ENCODE measurements around the gene FOXP1.

FOXP1 gene

DNA sequence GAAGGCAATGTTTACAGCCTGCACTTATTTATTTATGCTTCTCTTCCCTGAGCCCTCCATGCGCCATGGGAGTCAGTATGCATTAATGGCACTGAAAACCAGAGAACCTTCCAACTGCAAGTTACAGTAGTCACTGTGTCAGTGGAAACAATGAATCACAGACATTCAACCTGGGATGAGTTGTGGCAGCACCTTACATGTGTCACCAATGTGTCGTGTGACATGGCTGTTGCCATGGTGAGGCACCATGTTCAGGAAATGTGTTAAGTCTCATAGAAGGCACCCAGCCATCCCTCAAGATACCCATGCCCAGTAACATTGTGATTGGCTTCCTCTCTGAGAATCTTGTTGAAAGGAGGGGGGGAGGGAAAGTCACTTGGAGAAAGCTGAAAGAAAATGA is 105.0 kb downstream of the FOXP1 start:
- no peak for DNase-seq

DNA sequence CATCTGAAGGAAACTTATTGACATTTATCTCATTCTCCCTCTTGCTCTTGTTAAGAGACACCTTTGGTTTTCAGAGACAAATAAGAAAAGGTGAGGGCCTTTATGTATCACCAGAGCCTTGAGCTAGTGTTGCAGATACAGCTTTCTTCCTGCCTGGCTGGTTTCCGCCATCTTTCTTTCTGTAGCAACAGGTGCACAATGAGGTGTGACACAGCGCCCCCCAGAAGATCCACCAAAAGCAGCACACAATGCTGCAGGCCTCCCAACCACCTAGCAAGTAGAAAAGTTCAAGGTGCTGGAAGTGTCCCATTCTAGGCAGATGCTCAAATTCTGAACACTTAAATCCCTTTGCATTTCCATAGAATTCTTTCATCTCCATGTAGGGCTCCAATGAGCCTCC is 106.6 kb downstream of the FOXP1 start:
- DNase-seq = no peak

DNA sequence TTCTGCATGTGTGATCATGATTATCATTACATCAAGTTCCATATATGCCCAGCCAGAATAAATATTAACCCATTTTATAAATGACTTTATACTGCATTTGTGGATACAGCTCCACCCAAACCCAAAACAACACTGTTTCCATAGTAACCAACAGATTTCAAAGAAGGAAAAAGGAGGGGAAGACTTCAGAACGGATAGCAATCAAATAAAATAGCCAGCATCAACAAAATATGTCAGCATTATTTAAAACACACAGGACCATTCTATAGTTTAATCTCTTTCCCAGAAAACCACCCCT is 114.4 kb downstream of the FOXP1 start:
- DNase-seq = no peak

DNA sequence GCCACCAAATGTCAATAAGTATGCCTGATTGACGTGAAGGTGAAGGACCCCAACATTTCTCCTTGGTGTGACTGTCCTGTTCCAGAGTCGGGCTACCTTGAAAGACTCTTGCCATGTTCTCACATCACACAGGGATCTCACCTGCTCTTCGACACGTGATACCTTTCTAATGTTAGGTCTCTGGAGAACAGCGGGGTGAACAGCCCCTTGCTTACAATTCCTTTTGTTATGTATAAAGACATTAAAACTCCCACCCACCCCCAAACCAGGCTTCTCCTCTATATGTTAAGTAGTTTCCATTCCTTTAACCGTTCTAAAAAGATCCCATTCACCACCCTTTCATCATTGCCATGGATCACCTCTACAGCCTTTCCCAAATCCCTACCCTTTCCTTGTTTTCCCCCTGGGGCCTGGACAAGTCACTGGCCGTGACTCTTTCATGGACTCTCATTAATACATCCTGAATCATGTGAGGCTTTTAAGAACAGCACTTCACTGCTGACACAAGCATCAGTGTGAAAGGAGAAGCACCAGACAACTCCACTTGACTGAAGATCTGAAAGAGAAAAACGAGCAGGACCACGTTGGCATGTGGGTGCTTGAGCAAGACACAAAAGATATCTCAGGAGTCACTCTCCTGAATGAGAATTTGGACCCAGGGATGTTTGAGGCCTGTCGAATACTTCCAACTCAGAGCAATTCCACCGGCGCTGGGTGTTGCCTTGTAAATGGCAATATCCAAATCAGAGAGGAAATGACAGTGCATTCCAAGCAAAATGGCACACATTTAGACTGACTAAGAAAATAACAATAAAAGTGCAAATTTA is 115.0 kb downstream of the FOXP1 start:
- DNase-seq = no peak

DNA sequence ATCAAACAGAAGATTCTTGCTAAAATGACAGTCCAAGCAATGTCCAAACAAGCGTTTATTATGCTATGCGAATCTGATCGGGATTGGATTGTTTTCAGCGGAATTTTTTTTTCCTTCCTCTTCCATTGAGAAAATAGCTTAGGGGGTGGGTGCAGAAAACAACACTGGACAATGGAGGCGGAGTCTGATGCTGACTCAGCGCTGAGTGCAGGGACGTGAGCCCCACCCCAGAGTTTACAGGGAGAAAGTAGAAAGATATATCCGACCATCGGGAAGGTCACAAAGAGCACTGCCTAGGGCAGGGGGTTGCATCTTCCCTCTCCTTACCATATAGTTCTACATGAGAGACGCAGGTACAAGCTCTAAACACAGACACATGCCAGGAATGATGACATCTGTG is 117.0 kb downstream of the FOXP1 start:
- no peak for DNase-seq

DNA sequence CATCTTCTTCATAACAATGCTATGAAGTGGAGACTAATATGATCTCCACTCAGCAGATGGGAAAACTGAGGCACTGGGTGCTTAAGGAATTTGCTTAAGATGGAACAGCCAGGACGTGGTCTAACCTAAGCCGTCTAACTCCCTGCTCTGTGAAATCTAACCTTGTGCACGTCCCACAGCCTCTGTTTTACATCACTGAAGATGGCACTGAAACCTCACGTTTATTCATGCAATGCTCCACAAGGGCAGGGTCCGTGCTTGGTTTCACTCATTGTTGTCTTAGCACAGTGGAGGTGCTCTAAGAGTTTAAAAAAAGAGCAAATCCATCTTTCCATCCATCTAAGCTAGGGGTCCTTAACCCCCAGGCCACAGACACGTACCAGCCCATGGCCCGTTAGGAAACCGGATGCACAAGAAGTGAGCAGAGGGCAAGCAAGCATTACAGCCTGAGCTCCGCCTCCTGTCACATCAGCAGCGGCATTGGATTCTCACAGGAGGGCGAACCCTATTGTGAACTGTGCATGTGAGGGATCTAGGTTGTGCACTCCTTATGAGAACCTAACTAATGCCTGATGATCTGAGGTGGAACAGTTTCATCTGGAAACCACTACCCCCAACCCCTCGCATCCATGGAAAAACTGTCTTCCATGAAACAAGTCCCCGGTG is 118.0 kb downstream of the FOXP1 start:
- no peak for DNase-seq

DNA sequence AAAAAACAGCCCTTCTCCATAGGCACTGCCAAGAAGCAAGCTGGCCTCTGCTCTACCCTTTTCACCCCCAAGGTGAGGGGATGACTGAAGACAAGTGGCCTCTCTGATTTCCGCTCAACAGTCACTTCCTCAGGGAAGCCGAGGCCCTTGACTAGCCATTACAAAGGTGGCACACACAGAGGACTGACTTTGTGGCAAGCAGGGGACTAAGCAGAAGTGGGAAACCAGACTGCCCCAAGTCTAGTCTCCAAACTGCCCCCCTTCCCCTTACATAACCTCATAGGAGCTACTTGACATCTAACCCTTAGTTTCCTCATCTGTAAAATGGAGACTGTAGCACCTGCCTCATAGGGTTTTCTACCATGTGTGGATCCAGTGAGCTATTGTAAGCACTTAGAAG is 118.9 kb downstream of the FOXP1 start:
- no peak for DNase-seq

DNA sequence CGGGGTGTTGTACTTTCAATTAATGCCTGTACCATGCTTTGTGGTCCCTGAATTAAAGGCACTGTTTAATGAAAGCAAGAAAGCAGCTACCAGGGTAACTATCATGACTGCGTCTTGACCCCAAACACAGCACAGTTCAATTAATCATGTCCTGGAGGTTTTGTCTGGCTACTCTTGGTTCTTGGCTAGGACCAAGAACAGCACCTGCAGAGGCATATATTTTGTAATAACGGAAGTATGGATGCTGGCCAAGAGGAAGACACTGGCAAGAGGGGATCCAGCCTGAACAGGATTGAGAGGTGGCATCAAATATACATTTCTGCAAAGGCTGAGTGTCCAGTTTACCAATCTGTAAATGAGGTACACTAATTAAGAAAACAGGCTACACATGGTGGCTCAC is 119.9 kb downstream of the FOXP1 start:
- DNase-seq = no peak

DNA sequence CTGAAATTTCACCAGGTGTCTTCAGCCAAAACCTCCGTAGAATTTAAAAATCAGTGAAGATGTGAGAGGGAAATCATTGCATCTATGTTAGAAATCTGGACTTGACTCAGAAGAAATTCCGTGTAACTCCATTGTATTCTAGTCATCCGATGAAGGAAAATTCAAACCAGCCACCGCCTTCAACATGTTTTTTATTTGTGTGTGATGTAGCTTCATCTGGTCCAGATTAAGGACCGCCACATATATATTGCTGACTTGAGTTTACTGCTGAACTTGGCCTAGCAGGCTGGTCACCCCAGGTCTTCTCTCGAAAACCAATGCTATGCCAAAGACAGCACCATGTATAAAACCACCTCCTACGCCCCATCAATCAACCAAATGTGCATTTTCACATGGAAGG is 120.9 kb downstream of the FOXP1 start:
- no peak for DNase-seq

DNA sequence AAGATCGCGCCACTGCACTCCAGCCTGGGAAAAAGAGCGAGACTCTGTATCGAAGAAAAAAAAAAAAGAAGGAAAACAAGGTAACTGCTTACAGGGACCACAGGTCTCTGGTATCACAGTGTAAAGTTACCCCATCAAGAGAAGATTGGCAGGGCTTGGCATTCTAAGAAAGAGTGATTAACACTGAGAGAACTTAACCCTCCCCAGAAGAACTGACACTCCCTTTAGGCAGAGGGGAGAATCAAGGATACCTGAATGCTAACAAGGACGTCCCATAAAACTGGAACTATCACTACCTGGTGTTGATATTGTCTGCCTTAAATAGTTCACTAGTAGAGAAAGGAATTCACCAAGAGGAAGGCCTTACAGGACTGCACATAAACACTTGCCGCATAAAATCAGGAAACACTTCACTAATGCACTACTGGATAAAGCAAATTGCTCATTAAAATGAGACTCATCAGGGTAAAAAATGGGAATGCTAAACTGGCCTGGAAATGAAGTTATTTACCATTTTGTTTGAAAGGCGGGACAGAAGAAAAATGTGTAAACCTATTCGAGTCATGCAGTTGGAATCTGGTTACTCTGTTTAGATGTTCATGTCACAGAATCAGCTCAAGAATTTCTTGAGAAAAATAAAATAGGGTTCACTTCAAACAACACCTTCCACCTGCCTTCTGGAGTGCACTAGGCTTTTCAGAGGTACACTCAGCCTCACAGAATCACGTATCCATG is 121.6 kb downstream of the FOXP1 start:
- DNase-seq = no peak

DNA sequence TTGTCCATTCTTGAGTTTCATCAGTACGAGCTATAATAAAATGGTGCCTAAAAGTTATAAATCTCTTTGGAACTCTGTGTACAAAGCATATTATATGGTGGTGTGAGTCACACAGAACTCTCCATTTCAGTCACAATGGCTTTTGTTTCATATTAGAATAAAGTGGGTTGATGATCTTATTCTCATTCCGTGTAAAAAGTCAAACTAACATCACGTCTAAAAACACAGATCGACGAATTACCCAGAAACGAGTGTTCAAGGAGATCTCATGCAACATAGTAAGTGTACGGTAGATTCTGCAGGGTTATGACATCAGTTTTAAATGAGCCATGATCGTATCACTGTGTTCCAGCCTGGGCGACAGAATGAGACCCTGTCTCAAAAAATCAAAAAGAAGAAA is 122.4 kb downstream of the FOXP1 start:
- DNase-seq = no peak

DNA sequence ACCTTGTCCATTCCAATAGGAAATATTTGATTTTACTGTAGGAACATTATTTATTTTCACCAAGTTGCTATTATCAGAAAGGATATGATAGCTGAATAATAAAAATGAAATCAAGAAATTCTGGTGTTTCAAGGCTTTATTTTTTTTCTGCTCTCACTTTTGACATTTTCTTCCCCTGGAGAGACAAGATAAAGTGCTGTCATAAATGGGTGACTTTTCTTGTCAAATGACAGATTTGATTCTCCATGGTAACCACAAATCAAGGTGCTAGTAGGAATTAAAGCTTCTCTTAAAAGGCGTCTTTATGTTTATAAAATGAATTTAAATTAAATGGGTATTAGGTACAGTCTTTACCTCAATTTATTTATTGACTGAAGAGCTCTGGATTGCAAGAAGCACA is 124.6 kb downstream of the FOXP1 start:
- DNase-seq = no peak

DNA sequence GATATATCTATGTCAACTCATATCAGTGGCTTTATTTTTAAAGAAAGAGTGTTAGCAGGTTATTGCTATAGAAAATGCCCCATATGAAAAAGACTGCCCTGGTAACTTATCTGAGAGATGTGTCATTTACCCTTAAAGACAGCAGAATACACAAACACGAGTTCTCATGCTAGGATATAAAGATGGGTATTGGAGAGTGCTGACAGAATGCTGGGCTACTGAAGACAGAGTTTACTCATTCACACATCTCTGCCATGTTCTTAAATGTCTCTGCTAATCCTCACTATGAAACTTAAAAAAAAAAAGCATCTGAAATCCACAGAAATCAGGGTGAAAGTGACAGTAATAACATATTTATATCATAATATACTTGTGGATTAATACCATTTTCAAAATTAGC is 126.7 kb downstream of the FOXP1 start:
- no peak for DNase-seq

DNA sequence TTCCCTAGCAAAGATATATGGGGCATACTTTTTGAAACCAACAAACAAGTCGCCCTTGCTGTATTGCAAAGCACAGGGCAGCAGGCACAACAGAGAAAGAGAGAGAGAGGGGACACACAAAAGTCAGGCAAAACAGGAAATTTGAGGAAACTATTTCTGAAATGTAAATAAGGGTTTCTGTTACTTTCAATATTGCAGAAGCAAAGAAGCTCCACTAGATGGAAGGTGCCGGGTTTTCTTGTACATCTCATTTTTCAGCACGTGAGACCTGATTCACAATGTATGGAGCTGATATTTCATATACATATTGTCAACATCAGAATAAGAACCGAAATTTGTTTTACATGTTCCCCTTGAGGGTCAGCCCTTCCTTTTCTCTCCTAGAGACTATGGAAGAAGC is 127.4 kb downstream of the FOXP1 start:
- no peak for DNase-seq

DNA sequence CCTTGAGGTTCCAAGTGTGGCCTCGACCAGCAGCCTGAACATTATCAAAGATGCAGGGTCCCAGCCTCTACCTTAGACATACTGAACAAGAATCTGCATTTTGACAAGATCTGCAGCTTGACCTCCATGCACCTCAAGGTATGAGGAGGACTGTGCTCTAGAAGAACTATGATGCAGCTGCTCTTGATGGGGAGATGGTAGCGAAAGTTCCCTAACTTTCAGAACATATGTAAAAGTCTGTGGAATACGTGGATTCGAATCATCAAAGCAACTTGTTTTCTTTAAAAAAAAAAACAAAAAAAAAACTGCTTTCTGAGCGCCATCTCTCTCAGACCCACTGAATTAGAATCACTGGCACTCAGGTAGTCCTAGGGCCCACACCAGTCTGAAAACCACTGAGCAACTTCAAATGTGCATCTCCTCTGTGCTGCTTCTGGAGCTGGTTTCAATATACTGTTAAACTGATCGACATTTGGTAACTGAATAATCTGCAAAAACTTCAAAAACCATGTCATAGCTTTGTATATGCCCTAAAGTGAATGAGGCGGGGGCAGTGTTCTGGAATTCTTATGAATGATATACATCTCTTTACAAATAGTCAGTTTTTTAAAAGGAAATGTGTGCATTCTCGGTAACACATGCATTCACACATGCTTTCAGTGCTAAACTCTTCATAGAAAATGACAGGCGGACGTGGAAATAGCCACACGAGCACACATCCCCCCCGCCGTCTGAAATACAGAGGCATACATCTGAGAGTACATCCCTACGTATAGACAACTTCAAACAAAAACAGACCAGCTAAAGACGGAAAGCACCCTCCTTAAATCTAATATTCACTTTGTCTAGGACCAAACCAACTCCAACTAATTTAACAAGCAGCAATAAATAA is 128.8 kb downstream of the FOXP1 start:
- DNase-seq = no peak

DNA sequence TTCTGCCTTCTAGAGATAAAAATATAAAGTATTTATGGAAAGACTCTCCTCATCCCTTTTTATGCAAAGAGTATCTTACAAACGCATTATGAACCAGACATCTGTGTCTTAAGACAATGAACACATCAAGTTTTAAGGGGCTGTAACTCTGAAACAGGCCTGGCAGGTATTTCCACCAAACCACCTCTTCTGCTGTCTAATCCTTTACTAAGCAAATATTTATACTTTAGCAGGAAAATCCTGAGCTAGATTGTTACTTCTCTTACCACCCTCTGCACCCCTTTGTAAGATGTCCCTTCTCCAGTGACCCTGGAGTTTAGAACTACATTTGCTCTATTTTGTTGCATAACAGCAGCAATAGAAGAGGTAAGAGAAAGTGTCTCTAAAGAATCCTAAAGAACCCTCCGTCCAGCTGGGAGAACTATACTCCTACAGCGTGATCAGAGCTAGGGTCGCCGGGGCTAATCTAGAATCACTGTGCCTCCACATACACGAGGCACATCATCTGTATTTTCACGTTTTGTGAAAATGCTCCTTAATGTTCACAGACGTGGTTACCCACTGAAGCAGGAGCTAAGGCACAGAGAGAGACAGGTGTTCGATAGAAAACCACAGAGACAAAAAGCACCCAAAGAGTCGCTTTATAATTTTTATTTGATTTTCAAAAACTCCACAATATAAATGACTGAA is 129.6 kb downstream of the FOXP1 start:
- no peak for DNase-seq

DNA sequence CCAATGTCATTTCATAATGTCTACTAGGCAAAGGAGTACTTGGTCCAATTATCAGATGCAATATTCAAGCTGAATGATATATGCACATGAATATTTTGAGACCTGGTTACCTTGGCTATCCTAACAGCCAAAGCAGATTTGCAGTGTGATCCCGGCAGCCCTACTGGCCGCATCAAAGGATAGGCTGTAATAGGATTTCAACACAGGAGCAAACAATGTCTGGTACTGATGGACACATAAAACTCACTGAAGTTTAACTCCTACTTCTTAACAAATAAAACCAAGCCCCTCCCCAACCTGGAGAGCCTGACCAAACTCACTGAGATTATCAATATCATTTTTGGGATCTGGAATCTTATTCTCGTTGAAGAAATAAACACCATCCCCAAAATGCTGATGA is 130.2 kb downstream of the FOXP1 start:
- DNase-seq = no peak

DNA sequence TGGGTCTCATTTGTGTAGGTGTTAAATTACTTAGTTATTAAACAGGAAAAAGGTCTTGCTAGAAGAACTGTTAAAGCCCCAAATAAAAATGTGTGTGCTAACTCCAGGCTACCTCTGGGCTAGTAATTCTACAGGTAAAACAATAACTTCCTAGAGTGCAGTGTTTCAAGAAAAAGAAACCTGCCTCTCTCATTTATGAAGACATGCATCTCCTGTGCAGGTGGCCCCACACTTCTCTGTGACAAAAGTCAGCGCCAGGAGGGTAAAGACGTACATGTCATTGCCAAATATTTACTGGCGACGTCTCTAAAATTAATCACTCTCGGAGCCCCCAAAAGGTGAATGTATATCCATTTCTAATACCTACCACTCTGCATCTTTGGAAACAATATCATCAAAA is 131.7 kb downstream of the FOXP1 start:
- DNase-seq = no peak

DNA sequence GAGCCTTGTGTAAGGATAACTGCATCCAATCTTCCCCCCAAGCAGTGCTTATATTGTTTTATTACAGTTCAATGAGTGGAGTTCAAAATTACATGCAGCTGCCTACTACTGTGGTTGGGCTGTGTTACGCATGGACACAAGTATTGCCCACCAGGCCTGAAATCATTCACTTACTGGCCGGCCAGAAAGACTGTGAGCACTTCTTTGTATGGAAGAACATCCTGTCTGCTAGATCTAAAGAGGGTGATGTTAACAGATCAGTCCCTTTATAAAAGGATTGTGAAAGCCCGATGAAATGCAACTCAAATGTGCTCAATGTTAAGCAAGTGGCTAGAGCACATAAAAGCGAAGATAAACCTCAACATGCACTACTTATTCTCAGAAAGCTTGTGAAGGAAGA is 132.5 kb downstream of the FOXP1 start:
- DNase-seq = no peak

DNA sequence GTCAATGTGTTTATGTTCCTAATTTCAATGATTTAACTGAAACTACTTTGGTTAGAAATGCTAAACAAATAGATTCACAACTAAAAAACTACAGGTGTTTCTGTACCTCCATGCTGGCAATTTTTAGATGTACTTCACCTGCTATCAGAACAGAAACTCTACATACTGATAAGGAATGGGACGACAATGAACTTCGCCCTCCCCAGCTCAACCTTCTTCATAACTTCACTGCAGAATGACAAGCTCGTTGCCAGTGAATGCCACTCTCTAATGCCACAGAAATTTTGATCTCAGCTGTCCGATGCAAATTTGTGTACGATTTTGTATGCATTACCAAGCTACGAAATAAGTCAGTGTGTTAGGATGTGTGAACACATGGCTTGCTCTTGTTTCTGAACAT is 133.4 kb downstream of the FOXP1 start:
- DNase-seq = no peak

DNA sequence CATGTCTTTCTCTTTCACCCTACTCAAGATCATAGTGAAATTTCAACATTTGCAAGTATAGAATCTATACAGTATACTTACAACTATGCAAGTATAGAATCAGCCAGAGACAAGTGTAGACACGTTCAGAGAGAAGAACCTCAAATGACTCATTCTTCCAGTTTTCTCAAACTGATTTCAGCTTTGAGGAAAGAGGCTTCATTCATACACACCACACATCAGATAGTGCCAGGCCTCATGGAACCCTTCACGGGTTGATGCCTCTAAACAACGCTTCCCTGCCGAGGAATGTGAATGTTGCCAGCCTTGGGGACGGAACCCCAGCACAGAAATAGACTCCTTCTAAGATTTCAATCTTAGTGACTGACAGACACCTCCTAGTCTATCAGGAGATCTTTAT is 135.7 kb downstream of the FOXP1 start:
- no peak for DNase-seq

DNA sequence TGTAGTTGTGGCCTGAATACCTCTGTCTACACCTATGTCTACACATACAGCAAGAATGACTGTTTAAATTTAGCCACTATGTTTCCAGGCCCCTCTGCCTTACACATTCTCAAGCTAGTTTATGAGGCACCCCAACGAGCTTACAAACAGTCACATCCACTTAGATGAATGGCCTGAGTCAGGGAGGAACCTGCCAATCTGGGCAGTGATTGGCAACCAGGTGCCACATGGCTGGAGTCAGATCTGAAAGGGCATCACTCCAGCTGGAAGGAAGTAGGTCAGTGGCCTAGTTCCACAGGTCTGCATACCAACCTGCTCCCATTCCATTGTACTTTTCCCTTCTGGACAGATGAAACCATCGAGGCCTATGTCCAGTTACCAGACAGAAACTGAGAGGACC is 136.3 kb downstream of the FOXP1 start:
- DNase-seq = no peak

DNA sequence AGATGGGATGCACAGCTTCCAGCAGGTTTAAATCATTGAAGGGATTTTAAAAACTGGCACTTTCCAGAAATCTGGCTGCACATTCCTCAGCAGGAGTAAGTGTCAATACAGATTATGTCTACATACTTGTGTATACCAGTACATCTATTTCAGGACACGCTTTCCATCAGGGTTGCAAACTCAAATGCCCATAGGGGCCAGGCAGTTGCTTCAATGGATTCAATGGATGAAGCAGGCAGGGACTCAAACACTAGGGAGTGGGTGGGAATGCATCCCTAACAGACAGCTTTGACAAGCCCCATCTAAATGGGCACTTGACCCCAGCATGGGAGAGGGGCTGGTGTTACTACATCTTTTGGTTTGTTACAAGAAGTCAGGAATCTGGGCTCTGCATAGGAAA is 136.8 kb downstream of the FOXP1 start:
- no peak for DNase-seq
